ENCODE measurements around the gene WASF2.

GRCh38 chr1:27393641-27394281 lies 96.2 kb downstream of the WASF2 start:
- TF ChIP-seq POLR2A (IDR thresholded peaks at IDR 0.05) (no peak), CTCF (IDR thresholded peaks at IDR 0.05) (no peak)

All from Peyer's patch (tissue), 4 donors.